Ammon's horn (tissue), 1 donor: Measurements from ENCODE around the gene IFNL2.

Source experiments
- DNase-seq: peaks from one replicate; pipeline ENCODE4 v3.0.0-alpha.2; 2016; ENCODE audit warnings: low spot score

IFNL2 gene

GRCh38 chr19:39318690-39319089 lies 50.5 kb downstream of the IFNL2 start:
- DNase-seq: no peak

- DNase-seq: no peak
Observed at GRCh38 chr19:39319098-39319891, 51.1 kb downstream of the IFNL2 start.
